Measurements from ENCODE around the gene NTMT1. TPM values are rescaled to one million over a fixed set of nuclear protein-coding genes. Genes with fewer than 3 reads are reported as not detected.

Gene NTMT1
- total and polyA plus RNA-seq, 10 of the 15 experiments (the other 5 are each of a cell fraction or from before 2014, with no cell fraction given) = 12.8 to 85.4 (median 39.3) TPM

DNA sequence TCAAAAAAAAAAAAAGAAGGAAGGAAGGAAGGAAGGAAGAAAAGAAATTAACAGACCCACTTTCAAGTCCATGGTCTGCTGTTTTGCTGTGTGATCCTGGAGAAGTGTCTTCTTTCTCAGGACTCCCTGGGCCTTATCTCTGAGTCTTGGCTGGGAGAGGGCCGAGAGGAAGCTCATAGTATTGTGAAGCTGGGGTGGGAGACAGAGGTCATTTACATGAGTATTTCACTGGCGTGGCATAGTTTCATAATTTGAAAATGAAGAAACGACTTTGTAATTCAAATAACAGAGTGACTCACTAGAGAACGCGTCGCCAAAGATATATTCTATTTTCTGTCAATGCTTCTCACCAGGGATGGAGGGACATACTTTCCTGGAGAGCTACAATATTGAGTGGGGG is 2.6 kb upstream of the NTMT1 start:
- H3K79me2 ChIP-seq (ENCODE audit: control insufficient read depth, insufficient read depth, low read length) = peaks cover 23% of the 10 kb centered on the region
- no peak overlapping the region for H2AFZ ChIP-seq (ENCODE audit: control insufficient read depth, low read depth, low read length)
- ChIA-PET SMC1A (ENCODE audit: uncharacterized antibody, unreplicated experiment) (interaction anchor here (1.2 to 6.8 kb wide), 6 partner anchors 7 to 491 kb away, joined by 3 to 83 read pairs (median 19); no protein-coding TSS in a partner anchor), RAD21 (ENCODE audit: unreplicated experiment) (interaction anchor here (1.7 to 6.4 kb wide), 5 partner anchors 12 to 492 kb away, joined by 3 to 130 read pairs (median 26); no protein-coding TSS in a partner anchor), CTCF (interaction anchor here (0.6 to 5.2 kb wide), 12 partner anchors 9 to 630 kb away, joined by 3 to 194 read pairs (median 12); partner anchors contain the start of gene ASB6), POLR2A (interaction anchor here (0.6 to 2.2 kb wide), 3 partner anchors 39 to 484 kb away, joined by 3 to 11 read pairs (median 4); no protein-coding TSS in a partner anchor)
- TF ChIP-seq MTA3 (IDR thresholded peaks at IDR 0.05; ENCODE audit: borderline replicate concordance, low read length) (no peak), SIX5 (IDR thresholded peaks at IDR 0.05; ENCODE audit: low read depth, low read length, severe bottlenecking) (no peak), MTA2 (IDR thresholded peaks at IDR 0.05; ENCODE audit: low read depth) (no peak), SMAD1 (IDR thresholded peaks at IDR 0.05; ENCODE audit: low read depth, partially characterized antibody) (no peak), SREBF2 (IDR thresholded peaks at IDR 0.05; ENCODE audit: low read length) (no peak), STAT3 (IDR thresholded peaks at IDR 0.05; ENCODE audit: low read depth, low read length) (no peak), GABPA (IDR thresholded peaks at IDR 0.05; ENCODE audit: low read depth) (no peak), POLR2AphosphoS2 (IDR thresholded peaks at IDR 0.05; ENCODE audit: low read depth, low read length) (no peak)
- TF ChIP-seq, protein P1, sequence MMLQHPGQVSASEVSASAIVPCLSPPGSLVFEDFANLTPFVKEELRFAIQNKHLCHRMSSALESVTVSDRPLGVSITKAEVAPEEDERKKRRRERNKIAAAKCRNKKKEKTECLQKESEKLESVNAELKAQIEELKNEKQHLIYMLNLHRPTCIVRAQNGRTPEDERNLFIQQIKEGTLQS (IDR thresholded peaks at IDR 0.05; ENCODE audit: borderline replicate concordance, extremely low read depth, low read depth, low read length) = no peak
- TF ChIP-seq, protein P2, sequence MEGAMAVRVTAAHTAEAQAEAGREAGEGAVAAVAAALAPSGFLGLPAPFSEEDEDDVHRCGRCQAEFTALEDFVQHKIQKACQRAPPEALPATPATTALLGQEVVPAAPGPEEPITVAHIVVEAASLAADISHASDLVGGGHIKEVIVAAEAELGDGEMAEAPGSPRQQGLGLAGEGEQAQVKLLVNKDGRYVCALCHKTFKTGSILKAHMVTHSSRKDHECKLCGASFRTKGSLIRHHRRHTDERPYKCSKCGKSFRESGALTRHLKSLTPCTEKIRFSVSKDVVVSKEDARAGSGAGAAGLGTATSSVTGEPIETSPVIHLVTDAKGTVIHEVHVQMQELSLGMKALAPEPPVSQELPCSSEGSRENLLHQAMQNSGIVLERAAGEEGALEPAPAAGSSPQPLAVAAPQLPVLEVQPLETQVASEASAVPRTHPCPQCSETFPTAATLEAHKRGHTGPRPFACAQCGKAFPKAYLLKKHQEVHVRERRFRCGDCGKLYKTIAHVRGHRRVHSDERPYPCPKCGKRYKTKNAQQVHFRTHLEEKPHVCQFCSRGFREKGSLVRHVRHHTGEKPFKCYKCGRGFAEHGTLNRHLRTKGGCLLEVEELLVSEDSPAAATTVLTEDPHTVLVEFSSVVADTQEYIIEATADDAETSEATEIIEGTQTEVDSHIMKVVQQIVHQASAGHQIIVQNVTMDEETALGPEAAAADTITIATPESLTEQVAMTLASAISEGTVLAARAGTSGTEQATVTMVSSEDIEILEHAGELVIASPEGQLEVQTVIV (IDR thresholded peaks at IDR 0.05; ENCODE audit: borderline replicate concordance, partially characterized antibody) = no peak
- H3K4me3 ChIP-seq = no peak overlapping the region
- ATAC-seq (no peak), DNase-seq (ENCODE audit: low read depth, low spot score) (no peak), FAIRE-seq (no peak)
- no peaks in the 10 kb centered on the region for H3K9me3 ChIP-seq (replicated peaks; ENCODE audit: control insufficient read depth, insufficient read depth, low read length)
- no peak overlapping the region for H3K27ac ChIP-seq (ENCODE audit: control insufficient read depth, insufficient read depth)
- H3K4me2 ChIP-seq (ENCODE audit: control insufficient read depth, insufficient read depth) = no peak overlapping the region
- intact Hi-C loops (cut with micrococcal nuclease; ENCODE audit: unreplicated experiment) (no loop called here), in situ Hi-C loops (cut with MboI) (no loop called here)
- no peaks in the 10 kb centered on the region for H4K20me1 ChIP-seq (ENCODE audit: control insufficient read depth, insufficient read depth)
- WGBS (ENCODE audit: insufficient coverage, insufficient replicate concordance, low lambda C conversion rate, missing lambda C conversion rate) = 4% methylated on average over 6 of the region's 6 CpGs
- peaks cover 0 to 3% of the 10 kb centered on the region in 2 experiments; a peak in 1 of 4 replicates for H3K36me3 ChIP-seq (ENCODE audit: control insufficient read depth in 2 of 2, insufficient read depth in 2 of 2, low read length in 1 of 2)
- peaks cover 14% of the 10 kb centered on the region for H3K4me1 ChIP-seq (ENCODE audit: control insufficient read depth, insufficient read depth, low read length)
- BruUV-seq (replicated peaks) = no TSS peak
- H3K9ac ChIP-seq (ENCODE audit: control insufficient read depth, insufficient read depth, low read length) = no peak overlapping the region
- H3K27me3 ChIP-seq (replicated peaks in 1 of 2; ENCODE audit: control insufficient read depth in 2 of 2, insufficient read depth in 2 of 2, low read length in 1 of 2) = peaks cover 6 to 11% of the 10 kb centered on the region in 2 experiments

Measured in GM12878 (cell line).